CD14-positive monocyte (primary cell): Measurements from ENCODE around the gene IL27RA. TPM values are rescaled to one million over a fixed set of nuclear protein-coding genes. Genes with fewer than 3 reads are reported as not detected.

ENCODE experiments used
- DNase-seq, 3 donors: peaks; one replicate each; pipeline ENCODE4 v3.0.0-alpha.2; 2011 to 2022
- H2AFZ ChIP-seq: 2 replicates; pipeline ENCODE4 v1.6.0; 2012; ENCODE audit warnings: mild to moderate bottlenecking, low read depth, low read length, inconsistent platforms; ENCODE audit not compliant: insufficient read depth, poor library complexity, severe bottlenecking
- H3K27ac ChIP-seq, 2 donors: 1 replicate in 1 of 2; 2 replicates in 1 of 2; pipeline ENCODE4 v1.5.1; 2012 to 2013; ENCODE audit warnings: low read length in 2 of 2, control low read depth in 1 of 2, inconsistent platforms in 1 of 2, low read depth in 1 of 2, mild to moderate bottlenecking in 1 of 2
- H3K27me3 ChIP-seq, 2 donors: one replicate each; pipeline versions ENCODE4 v1.6.0 to v1.6.1; 2011 to 2013; ENCODE audit warnings: low read length in 2 of 2; ENCODE audit not compliant: control insufficient read depth in 2 of 2, insufficient read depth in 2 of 2
- H3K36me3 ChIP-seq, 2 donors: replicated peaks in 1 of 2; 1 replicate in 1 of 2; 2 replicates in 1 of 2; pipeline versions ENCODE4 v1.5.1 to v1.6.1; 2012 to 2013; ENCODE audit warnings: low read length in 2 of 2, control low read depth in 1 of 2, inconsistent platforms in 1 of 2, mild to moderate bottlenecking in 1 of 2; ENCODE audit not compliant: insufficient read depth in 2 of 2, control insufficient read depth in 1 of 2
- H3K4me1 ChIP-seq, 2 donors: 1 replicate in 1 of 2; 2 replicates in 1 of 2; pipeline versions ENCODE4 v1.5.1 to v1.6.1; 2012 to 2013; ENCODE audit warnings: low read length in 2 of 2, control low read depth in 1 of 2, inconsistent platforms in 1 of 2, mild to moderate bottlenecking in 1 of 2, moderate library complexity in 1 of 2; ENCODE audit not compliant: insufficient read depth in 2 of 2, control insufficient read depth in 1 of 2
- H3K4me2 ChIP-seq: replicated peaks from 2 replicates; pipeline ENCODE3; 2012; ENCODE audit warnings: low read length, moderate library complexity, mild to moderate bottlenecking; ENCODE audit not compliant: poor library complexity, severe bottlenecking; ENCODE audit errors: extremely low read depth
- H3K4me3 ChIP-seq, 3 experiments: fragments of 200-600 bp in 1 of 3; sonication (generic) in 1 of 3; replicated peaks in 1 of 3; 1 replicate in 2 of 3; 2 replicates in 1 of 3; pipeline ENCODE4 v1.5.1; 2011 to 2013; ENCODE audit warnings: low read length in 3 of 3, mild to moderate bottlenecking in 3 of 3, control low read depth in 2 of 3, low read depth in 2 of 3, inconsistent platforms in 1 of 3, moderate library complexity in 1 of 3
- H3K79me2 ChIP-seq: 2 replicates; pipeline ENCODE4 v1.6.0; 2012; ENCODE audit warnings: mild to moderate bottlenecking, control low read depth, inconsistent platforms, low read length, moderate library complexity; ENCODE audit not compliant: insufficient read depth
- H3K9ac ChIP-seq: 2 replicates; pipeline ENCODE4 v1.6.0; 2017; ENCODE audit warnings: low read length, mild to moderate bottlenecking; ENCODE audit not compliant: insufficient read depth, poor library complexity, severe bottlenecking
- H3K9me3 ChIP-seq, 2 donors: replicated peaks in 1 of 2; 1 replicate in 1 of 2; 2 replicates in 1 of 2; pipeline versions ENCODE4 v1.5.1 to v1.6.1; 2012 to 2013; ENCODE audit warnings: low read length in 2 of 2, control low read depth in 1 of 2; ENCODE audit not compliant: control insufficient read depth in 1 of 2, insufficient read depth in 1 of 2
- H4K20me1 ChIP-seq: 2 replicates; pipeline ENCODE4 v1.6.0; 2012; ENCODE audit warnings: mild to moderate bottlenecking, low read length, control low read depth, moderate library complexity; ENCODE audit not compliant: insufficient read depth
- H3K27ac Mint-ChIP-seq, 7 donors: one replicate each; pipeline ENCODE4 v1.8.0; 2020; ENCODE audit warnings: mild to moderate bottlenecking in 7 of 7, mixed read lengths in 7 of 7, moderate library complexity in 6 of 7, inconsistent platforms in 2 of 7
- H3K27me3 Mint-ChIP-seq, 3 donors: one replicate each; pipeline ENCODE4 v1.8.0; 2021 to 2022; ENCODE audit warnings: low read depth in 3 of 3, mild to moderate bottlenecking in 3 of 3, mixed read lengths in 3 of 3, moderate library complexity in 3 of 3, inconsistent platforms in 1 of 3
- H3K36me3 Mint-ChIP-seq, 2 donors: one replicate each; pipeline ENCODE4 v1.8.0; 2020; ENCODE audit warnings: mixed read lengths in 2 of 2, inconsistent platforms in 1 of 2, mild to moderate bottlenecking in 1 of 2
- H3K4me1 Mint-ChIP-seq: one replicate; pipeline ENCODE4 v1.8.0; 2020; ENCODE audit warnings: mild to moderate bottlenecking, mixed read lengths
- H3K4me3 Mint-ChIP-seq, 2 donors: one replicate each; pipeline ENCODE4 v1.8.0; 2020; ENCODE audit warnings: mild to moderate bottlenecking in 2 of 2, mixed read lengths in 2 of 2, moderate library complexity in 1 of 2
- H3K9me3 Mint-ChIP-seq, 7 donors: one replicate each; pipeline ENCODE4 v1.8.0; 2020 to 2022; ENCODE audit warnings: mixed read lengths in 7 of 7, mild to moderate bottlenecking in 6 of 7, moderate library complexity in 6 of 7, inconsistent platforms in 2 of 7
- WGBS: methylation state at CpG from one replicate; pipeline ENCODE4 v1.1.5; 2013; ENCODE audit warnings: missing lambda C conversion rate; ENCODE audit not compliant: insufficient coverage; 5-methylcytosine and 5-hydroxymethylcytosine counted together
- intact Hi-C, 2 donors: fragments of 100-400 bp; cut with micrococcal nuclease; formaldehyde crosslinking; loops; one replicate each; pipeline versions ENCODE4 v1.15.0 to v1.15.1; 2023
- polyA plus RNA-seq, 3 donors: library from polyadenylated mRNA; depleted of rRNA in 1 of 3; unstranded in 2 of 3; stranded (reverse) in 1 of 3; fragments of 300-500 nt in 2 of 3; fragments of >200 nt in 1 of 3; fragmentation: Illumina TruSeq in 2 of 3; gene quantifications; 1 replicate in 2 of 3; 2 replicates in 1 of 3; pipeline ENCODE4 v1.2.3, GENCODE V29; 2012 to 2021
- TF ChIP-seq, protein P1 (sequence below): fragments of 200-600 bp; IDR thresholded peaks from one replicate; pipeline ENCODE4 v1.8.0; 2022; ENCODE audit warnings: antibody characterized with exemption, mild to moderate bottlenecking

The IL27RA gene
- polyA plus RNA-seq, 3 donors = 40.4 to 61.5 (median 54.9) TPM

DNA sequence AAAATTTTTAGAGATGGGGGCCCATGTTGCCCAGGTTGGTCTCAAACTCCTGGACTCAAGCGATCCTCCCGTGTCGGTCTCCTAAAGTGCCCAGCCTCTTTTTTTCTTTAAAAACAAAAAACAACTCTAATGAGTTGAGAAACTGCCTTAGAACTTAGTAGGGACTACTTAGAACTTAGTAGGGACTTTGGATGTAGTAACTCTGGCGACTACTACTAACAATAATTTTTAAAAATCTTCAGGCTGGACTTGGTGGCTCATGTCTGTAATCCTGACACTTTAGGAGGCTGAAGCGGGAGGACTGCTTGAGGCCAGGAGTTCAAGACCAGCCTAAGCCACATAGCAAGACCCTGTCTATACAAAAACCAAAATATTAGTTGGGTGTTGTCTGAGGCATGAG is 54.5 kb downstream of the IL27RA start:
- Histone ChIP-seq H3K9ac (no peak overlapping the region), H3K27ac (no peak overlapping the region), H2AFZ (no peak overlapping the region), H4K20me1 (peaks cover 15% of the 10 kb centered on the region), H3K4me3 (no peak overlapping the region), H3K36me3 (peaks cover 7 to 13% of the 10 kb centered on the region in 2 donors), H3K4me1 (peaks cover 18 to 23% of the 10 kb centered on the region in 2 donors), H3K27me3 (peaks cover 0 to 2% of the 10 kb centered on the region in 2 donors), H3K9me3 (no peaks in the 10 kb centered on the region), H3K4me2 (no peak overlapping the region), H3K79me2 (peaks cover 5% of the 10 kb centered on the region)
- WGBS = no CpG with 5 or more reads among the region's 5 CpGs
- peaks cover 14% of the 10 kb centered on the region for H3K4me1 Mint-ChIP-seq
- TF ChIP-seq, protein P1, sequence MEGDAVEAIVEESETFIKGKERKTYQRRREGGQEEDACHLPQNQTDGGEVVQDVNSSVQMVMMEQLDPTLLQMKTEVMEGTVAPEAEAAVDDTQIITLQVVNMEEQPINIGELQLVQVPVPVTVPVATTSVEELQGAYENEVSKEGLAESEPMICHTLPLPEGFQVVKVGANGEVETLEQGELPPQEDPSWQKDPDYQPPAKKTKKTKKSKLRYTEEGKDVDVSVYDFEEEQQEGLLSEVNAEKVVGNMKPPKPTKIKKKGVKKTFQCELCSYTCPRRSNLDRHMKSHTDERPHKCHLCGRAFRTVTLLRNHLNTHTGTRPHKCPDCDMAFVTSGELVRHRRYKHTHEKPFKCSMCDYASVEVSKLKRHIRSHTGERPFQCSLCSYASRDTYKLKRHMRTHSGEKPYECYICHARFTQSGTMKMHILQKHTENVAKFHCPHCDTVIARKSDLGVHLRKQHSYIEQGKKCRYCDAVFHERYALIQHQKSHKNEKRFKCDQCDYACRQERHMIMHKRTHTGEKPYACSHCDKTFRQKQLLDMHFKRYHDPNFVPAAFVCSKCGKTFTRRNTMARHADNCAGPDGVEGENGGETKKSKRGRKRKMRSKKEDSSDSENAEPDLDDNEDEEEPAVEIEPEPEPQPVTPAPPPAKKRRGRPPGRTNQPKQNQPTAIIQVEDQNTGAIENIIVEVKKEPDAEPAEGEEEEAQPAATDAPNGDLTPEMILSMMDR = no peak
- peaks cover 2 to 8% (median 5%) of the 10 kb centered on the region in 3 donors for H3K27me3 Mint-ChIP-seq
- no peak overlapping the region for H3K4me3 Mint-ChIP-seq
- no peak overlapping the region for H3K27ac Mint-ChIP-seq
- peaks cover 18 to 19% of the 10 kb centered on the region in 2 donors for H3K36me3 Mint-ChIP-seq
- peaks cover 0 to 3% (median 0%) of the 10 kb centered on the region in 7 donors for H3K9me3 Mint-ChIP-seq
- intact Hi-C loops = no loop called here
- DNase-seq = no peak

DNA sequence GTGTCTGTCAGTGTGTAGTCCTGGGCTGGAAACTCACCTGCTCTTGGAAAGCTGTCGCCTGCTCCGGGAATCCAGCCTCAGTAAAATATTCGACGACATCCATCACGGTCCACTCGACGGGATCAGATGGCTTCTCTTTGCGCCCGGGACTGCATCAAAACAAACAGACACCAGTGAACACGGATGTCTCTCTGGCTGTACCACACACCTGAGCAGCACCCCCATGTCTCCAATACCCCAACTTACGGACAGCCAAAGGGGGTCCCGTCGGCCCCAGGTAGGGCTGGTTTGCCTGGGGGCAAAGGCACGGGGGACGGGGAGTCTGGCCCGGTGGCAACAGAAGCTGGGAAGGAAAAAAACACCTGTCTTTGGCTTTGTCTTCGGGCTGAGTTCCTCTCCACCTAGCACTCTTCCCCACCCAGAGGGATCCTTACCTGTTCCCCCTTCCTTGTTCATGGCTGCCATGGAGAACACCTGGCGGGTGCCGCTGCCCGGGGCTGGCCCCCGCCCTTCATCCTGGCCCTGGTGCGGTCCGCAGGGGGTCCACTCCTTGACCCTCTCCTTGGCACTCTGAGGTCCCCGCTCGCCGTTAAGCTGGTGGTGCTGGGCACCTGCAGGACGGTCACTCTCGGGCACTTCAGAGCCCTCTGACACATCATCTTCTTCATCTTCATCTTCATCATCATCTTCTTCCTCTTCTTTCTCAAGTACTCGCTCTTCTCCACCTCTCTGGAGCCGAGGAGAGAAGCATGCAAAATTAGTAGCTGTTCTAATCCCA is 57.3 kb downstream of the IL27RA start:
- H3K9ac ChIP-seq = no peak overlapping the region
- Mint-ChIP-seq H3K4me3 (peak overlapping the region; percentile 77 to 83), H3K4me1 (peaks cover 15% of the 10 kb centered on the region), H3K36me3 (peaks cover 23 to 27% of the 10 kb centered on the region in 2 donors), H3K27me3 (peaks cover 2 to 6% (median 5%) of the 10 kb centered on the region in 3 donors), H3K27ac (peak overlapping the region in 3 of 7 donors; percentile 21 to 75 (median 63)), H3K9me3 (peaks cover 0 to 11% (median 9%) of the 10 kb centered on the region in 7 donors)
- intact Hi-C loops = no loop called here
- no peak overlapping the region for H2AFZ ChIP-seq
- peak overlapping the region; percentile 100 for H3K4me2 ChIP-seq
- peaks cover 0 to 2% of the 10 kb centered on the region in 2 donors for H3K27me3 ChIP-seq
- 92% methylated on average over 23 of the region's 30 CpGs for WGBS
- DNase-seq = no peak
- TF ChIP-seq, protein P1 = no peak
- H3K27ac ChIP-seq = no peak overlapping the region
- H3K36me3 ChIP-seq = peaks cover 7 to 19% of the 10 kb centered on the region in 2 donors
- H3K4me1 ChIP-seq = peaks cover 18 to 23% of the 10 kb centered on the region in 2 donors
- peaks cover 7% of the 10 kb centered on the region for H3K79me2 ChIP-seq
- H4K20me1 ChIP-seq = peaks cover 33% of the 10 kb centered on the region
- H3K9me3 ChIP-seq = peaks cover 6 to 8% of the 10 kb centered on the region in 2 donors
- peak overlapping the region in 1 of 3 experiments; percentile 70 for H3K4me3 ChIP-seq
